ENCODE measurements around the gene EIF1AX. TPM values are rescaled to one million over a fixed set of nuclear protein-coding genes. Genes with fewer than 3 reads are reported as not detected.

The EIF1AX gene
- polyA plus RNA-seq: 10 to 100 TPM; 27.5 to 87.9 (median 43.0) TPM
- long read RNA-seq, donor 1, full-length matches to known transcripts: 71 of 71 reads
- long read RNA-seq, donor 1, partial matches to known transcripts: 0 of 71 reads
- long read RNA-seq, donor 1, other reads (novel, unspliced or antisense): 0 of 71 reads
- long read RNA-seq, donor 2, full-length matches to known transcripts: 24 of 30 reads
- long read RNA-seq, donor 2, partial matches to known transcripts: 6 of 30 reads
- long read RNA-seq, donor 2, other reads (novel, unspliced or antisense): 0 of 30 reads
- long read RNA-seq, donor 3, full-length matches to known transcripts: 66 of 66 reads
- long read RNA-seq, donor 3, partial matches to known transcripts: 0 of 66 reads
- long read RNA-seq, donor 3, other reads (novel, unspliced or antisense): 0 of 66 reads
- long read RNA-seq, donor 4: 0 reads
- long read RNA-seq, donor 5, full-length matches to known transcripts: 11 of 11 reads
- long read RNA-seq, donor 5, partial matches to known transcripts: 0 of 11 reads
- long read RNA-seq, donor 5, other reads (novel, unspliced or antisense): 0 of 11 reads
- long read RNA-seq, donor 6, full-length matches to known transcripts: 41 of 41 reads
- long read RNA-seq, donor 6, partial matches to known transcripts: 0 of 41 reads
- long read RNA-seq, donor 6, other reads (novel, unspliced or antisense): 0 of 41 reads
- long read RNA-seq, donor 7, full-length matches to known transcripts: 70 of 76 reads
- long read RNA-seq, donor 7, partial matches to known transcripts: 6 of 76 reads
- long read RNA-seq, donor 7, other reads (novel, unspliced or antisense): 0 of 76 reads
- long read RNA-seq, donor 8, full-length matches to known transcripts: 10 of 10 reads
- long read RNA-seq, donor 8, partial matches to known transcripts: 0 of 10 reads
- long read RNA-seq, donor 8, other reads (novel, unspliced or antisense): 0 of 10 reads
- long read RNA-seq, donor 9, full-length matches to known transcripts: 6 of 6 reads
- long read RNA-seq, donor 9, partial matches to known transcripts: 0 of 6 reads
- long read RNA-seq, donor 9, other reads (novel, unspliced or antisense): 0 of 6 reads
- long read RNA-seq, donor 10, full-length matches to known transcripts: 51 of 70 reads
- long read RNA-seq, donor 10, partial matches to known transcripts: 19 of 70 reads
- long read RNA-seq, donor 10, other reads (novel, unspliced or antisense): 0 of 70 reads

GRCh38 chrX:20141281-20142220 lies at the start of gene EIF1AX:
Gene EIF1AX (minus strand): TSS chrX:20141838. CDS start chrX:20141640, 198 bp downstream.
- Histone ChIP-seq H3K27ac (ENCODE audit: low read depth in 1 of 3, low read length in 2 of 3) (peak within 1 kb of the TSS; percentile 7 to 94 (median 79)), H3K9me3 (ENCODE audit: control insufficient read depth in 2 of 2, insufficient read depth in 1 of 2, low read depth in 1 of 2, low read length in 1 of 2) (no peaks in the 10 kb centered on the region), H3K27me3 (ENCODE audit: control insufficient read depth in 3 of 3, insufficient read depth in 3 of 3, low read length in 3 of 3) (no peaks in the 10 kb centered on the region), H3K36me3 (ENCODE audit: control insufficient read depth in 3 of 3, insufficient read depth in 2 of 3, low read depth in 1 of 3, low read length in 3 of 3) (peaks cover 0 to 9% (median 3%) of the 10 kb centered on the region in 3 donors), H3K4me1 (ENCODE audit: control insufficient read depth in 3 of 3, insufficient read depth in 2 of 3, low read depth in 1 of 3, low read length in 2 of 3) (peaks cover 0 to 8% (median 4%) of the 10 kb centered on the region in 3 donors), H3K4me3 (ENCODE audit: low read depth in 1 of 3, low read length in 3 of 3) (peak within 1 kb of the TSS; percentile 78 to 96 (median 83))
- DNase-seq (peak; percentile 96 to 97), FAIRE-seq (peak; percentile 97)
- WGBS, 3 donors: 0 to 6% (median 4%) methylated on average over 59 to 80 of the region's 82 CpGs

- FAIRE-seq (no peak), DNase-seq (no peak)
- H3K27ac ChIP-seq (ENCODE audit: low read depth in 1 of 3, low read length in 2 of 3): no peak overlapping the region
- no peaks in the 10 kb centered on the region for H3K27me3 ChIP-seq (ENCODE audit: control insufficient read depth in 3 of 3, insufficient read depth in 3 of 3, low read length in 3 of 3)
- H3K36me3 ChIP-seq (ENCODE audit: control insufficient read depth in 3 of 3, insufficient read depth in 2 of 3, low read depth in 1 of 3, low read length in 3 of 3): peaks cover 0 to 22% (median 4%) of the 10 kb centered on the region in 3 donors
- H3K9me3 ChIP-seq (ENCODE audit: control insufficient read depth in 2 of 2, insufficient read depth in 1 of 2, low read depth in 1 of 2, low read length in 1 of 2): no peaks in the 10 kb centered on the region
- no peaks in the 10 kb centered on the region for H3K4me1 ChIP-seq (ENCODE audit: control insufficient read depth in 3 of 3, insufficient read depth in 2 of 3, low read depth in 1 of 3, low read length in 2 of 3)
- H3K4me3 ChIP-seq (ENCODE audit: low read depth in 1 of 3, low read length in 3 of 3): no peak overlapping the region
Measured at GRCh38 chrX:20189171-20189570, 47.5 kb upstream of the EIF1AX start.

- H3K27me3 ChIP-seq (ENCODE audit: control insufficient read depth in 3 of 3, insufficient read depth in 3 of 3, low read length in 3 of 3): no peaks in the 10 kb centered on the region
- no peaks in the 10 kb centered on the region for H3K4me1 ChIP-seq (ENCODE audit: control insufficient read depth in 3 of 3, insufficient read depth in 2 of 3, low read depth in 1 of 3, low read length in 2 of 3)
- DNase-seq (no peak), FAIRE-seq (no peak)
- peaks cover 0 to 17% (median 4%) of the 10 kb centered on the region in 3 donors for H3K36me3 ChIP-seq (ENCODE audit: control insufficient read depth in 3 of 3, insufficient read depth in 2 of 3, low read depth in 1 of 3, low read length in 3 of 3)
- 57 to 74% (median 71%) methylated on average over 3 of the region's 3 CpGs for WGBS, 3 donors
- H3K4me3 ChIP-seq (ENCODE audit: low read depth in 1 of 3, low read length in 3 of 3): no peak overlapping the region
- H3K27ac ChIP-seq (ENCODE audit: low read depth in 1 of 3, low read length in 2 of 3): no peak overlapping the region
- H3K9me3 ChIP-seq (ENCODE audit: control insufficient read depth in 2 of 2, insufficient read depth in 1 of 2, low read depth in 1 of 2, low read length in 1 of 2): no peaks in the 10 kb centered on the region
Measured at GRCh38 chrX:20181598-20182329, 40.1 kb upstream of the EIF1AX start.

GRCh38 chrX:20177093-20177492 lies 35.5 kb upstream of the EIF1AX start:
- Histone ChIP-seq H3K4me3 (ENCODE audit: low read depth in 1 of 3, low read length in 3 of 3) (no peak overlapping the region), H3K9me3 (ENCODE audit: control insufficient read depth in 2 of 2, insufficient read depth in 1 of 2, low read depth in 1 of 2, low read length in 1 of 2) (no peaks in the 10 kb centered on the region), H3K36me3 (ENCODE audit: control insufficient read depth in 3 of 3, insufficient read depth in 2 of 3, low read depth in 1 of 3, low read length in 3 of 3) (peaks cover 2 to 18% (median 3%) of the 10 kb centered on the region in 3 donors), H3K4me1 (ENCODE audit: control insufficient read depth in 3 of 3, insufficient read depth in 2 of 3, low read depth in 1 of 3, low read length in 2 of 3) (no peaks in the 10 kb centered on the region), H3K27ac (ENCODE audit: low read depth in 1 of 3, low read length in 2 of 3) (no peak overlapping the region), H3K27me3 (ENCODE audit: control insufficient read depth in 3 of 3, insufficient read depth in 3 of 3, low read length in 3 of 3) (no peaks in the 10 kb centered on the region)
- no peak for FAIRE-seq
- no peak for DNase-seq

- WGBS, 3 donors: 82 to 92% (median 85%) methylated on average over 2 of the region's 2 CpGs
- H3K27ac ChIP-seq (ENCODE audit: low read depth in 1 of 3, low read length in 2 of 3): no peak overlapping the region
- no peaks in the 10 kb centered on the region for H3K9me3 ChIP-seq (ENCODE audit: control insufficient read depth in 2 of 2, insufficient read depth in 1 of 2, low read depth in 1 of 2, low read length in 1 of 2)
- H3K4me1 ChIP-seq (ENCODE audit: control insufficient read depth in 3 of 3, insufficient read depth in 2 of 3, low read depth in 1 of 3, low read length in 2 of 3): no peaks in the 10 kb centered on the region
- DNase-seq: no peak
- FAIRE-seq: no peak
- H3K4me3 ChIP-seq (ENCODE audit: low read depth in 1 of 3, low read length in 3 of 3): no peak overlapping the region
- no peaks in the 10 kb centered on the region for H3K27me3 ChIP-seq (ENCODE audit: control insufficient read depth in 3 of 3, insufficient read depth in 3 of 3, low read length in 3 of 3)
- H3K36me3 ChIP-seq (ENCODE audit: control insufficient read depth in 3 of 3, insufficient read depth in 2 of 3, low read depth in 1 of 3, low read length in 3 of 3): peaks cover 2 to 23% (median 3%) of the 10 kb centered on the region in 3 donors
Measured at GRCh38 chrX:20173856-20174255, 32.2 kb upstream of the EIF1AX start.

GRCh38 chrX:20173313-20173712 lies 31.7 kb upstream of the EIF1AX start:
- Histone ChIP-seq H3K27me3 (ENCODE audit: control insufficient read depth in 3 of 3, insufficient read depth in 3 of 3, low read length in 3 of 3) (no peaks in the 10 kb centered on the region), H3K4me3 (ENCODE audit: low read depth in 1 of 3, low read length in 3 of 3) (no peak overlapping the region), H3K4me1 (ENCODE audit: control insufficient read depth in 3 of 3, insufficient read depth in 2 of 3, low read depth in 1 of 3, low read length in 2 of 3) (no peaks in the 10 kb centered on the region), H3K9me3 (ENCODE audit: control insufficient read depth in 2 of 2, insufficient read depth in 1 of 2, low read depth in 1 of 2, low read length in 1 of 2) (no peaks in the 10 kb centered on the region), H3K27ac (ENCODE audit: low read depth in 1 of 3, low read length in 2 of 3) (no peak overlapping the region), H3K36me3 (ENCODE audit: control insufficient read depth in 3 of 3, insufficient read depth in 2 of 3, low read depth in 1 of 3, low read length in 3 of 3) (peaks cover 2 to 25% (median 3%) of the 10 kb centered on the region in 3 donors)
- whole genome bisulfite sequencing, 3 donors: 82 to 93% (median 90%) methylated on average over 2 of the region's 2 CpGs
- FAIRE-seq (no peak), DNase-seq (no peak)

GRCh38 chrX:20171887-20172286 lies 30.2 kb upstream of the EIF1AX start:
- no peak for DNase-seq
- Histone ChIP-seq H3K27ac (ENCODE audit: low read depth in 1 of 3, low read length in 2 of 3) (no peak overlapping the region), H3K4me1 (ENCODE audit: control insufficient read depth in 3 of 3, insufficient read depth in 2 of 3, low read depth in 1 of 3, low read length in 2 of 3) (no peaks in the 10 kb centered on the region), H3K36me3 (ENCODE audit: control insufficient read depth in 3 of 3, insufficient read depth in 2 of 3, low read depth in 1 of 3, low read length in 3 of 3) (peaks cover 2 to 28% (median 3%) of the 10 kb centered on the region in 3 donors), H3K4me3 (ENCODE audit: low read depth in 1 of 3, low read length in 3 of 3) (no peak overlapping the region), H3K9me3 (ENCODE audit: control insufficient read depth in 2 of 2, insufficient read depth in 1 of 2, low read depth in 1 of 2, low read length in 1 of 2) (no peaks in the 10 kb centered on the region), H3K27me3 (ENCODE audit: control insufficient read depth in 3 of 3, insufficient read depth in 3 of 3, low read length in 3 of 3) (no peaks in the 10 kb centered on the region)
- FAIRE-seq: no peak
- WGBS, 3 donors: 85 to 96% (median 91%) methylated on average over 3 of the region's 3 CpGs

Measured in small intestine (tissue), 16 donors.